ENCODE measurements around the gene ZIK1. TPM values are rescaled to one million over a fixed set of nuclear protein-coding genes. Genes with fewer than 3 reads are reported as not detected.

ZIK1 gene
- total and polyA plus RNA-seq, 2 of the 4 experiments (the other 2 are of a cell fraction): 4.1 to 11.8 TPM

GRCh38 chr19:57546513-57546912 is 37.4 kb upstream of the ZIK1 start:
- Histone ChIP-seq H4K8ac (ENCODE audit: low read depth in 2 of 2, low read length in 2 of 2) (no peak overlapping the region), H3K9ac (ENCODE audit: low read depth, low read length) (no peak overlapping the region), H3K14ac (replicated peaks; ENCODE audit: low read depth, low read length) (no peak overlapping the region), H4K20me1 (ENCODE audit: insufficient read depth, low read length) (peaks cover 4% of the 10 kb centered on the region; the same call in 1 of the 2 replicates), H3K79me1 (ENCODE audit: low read depth in 1 of 2, low read length in 2 of 2) (peaks cover 4 to 15% of the 10 kb centered on the region in 2 experiments; a peak in 3 of 4 replicates), H3K4me1 (ENCODE audit: control insufficient read depth, insufficient read depth, low read length) (no peaks in the 10 kb centered on the region), H3K4ac (ENCODE audit: low read depth, low read length) (no peak overlapping the region), H3K4me2 (ENCODE audit: low read depth, low read length) (no peak overlapping the region), H2BK120ac (ENCODE audit: low read depth, low read length) (no peak overlapping the region), H2BK15ac (ENCODE audit: low read depth, low read length) (no peak overlapping the region), H2AK9ac (replicated peaks; ENCODE audit: low read depth, low read length, poor library complexity) (no peak overlapping the region), H3K56ac (ENCODE audit: extremely low read depth, insufficient read depth, low read length) (no peak overlapping the region), H3K27me3 (ENCODE audit: control insufficient read depth, insufficient read depth, low read length) (no peaks in the 10 kb centered on the region), H3K23ac (ENCODE audit: low read depth, low read length) (no peak overlapping the region), H4K5ac (ENCODE audit: low read depth, low read length) (no peak overlapping the region), H3K4me3 (ENCODE audit: insufficient read depth, low read depth, low read length) (no peak overlapping the region), H3K9me1 (ENCODE audit: insufficient read depth, low read length) (no peaks in the 10 kb centered on the region), H4K91ac (ENCODE audit: insufficient read depth, low read depth, low read length) (no peak overlapping the region), H2AK5ac (ENCODE audit: low read depth, low read length) (no peak overlapping the region), H2BK5ac (ENCODE audit: low read depth, low read length, poor library complexity, severe bottlenecking) (no peak overlapping the region), H2AFZ (replicated peaks; ENCODE audit: low read length, poor library complexity) (no peak overlapping the region), H3K36me3 (ENCODE audit: control insufficient read depth, insufficient read depth, low read length) (peaks cover 67% of the 10 kb centered on the region), H3K18ac (ENCODE audit: low read depth, low read length) (no peak overlapping the region), H3K9me3 (ENCODE audit: control insufficient read depth, insufficient read depth, low read length) (peaks cover 74% of the 10 kb centered on the region), H2BK20ac (ENCODE audit: low read depth, low read length) (no peak overlapping the region), H3K27ac (ENCODE audit: insufficient read depth, low read length) (no peak overlapping the region)
- ChIA-PET POLR2A (ENCODE audit: unreplicated experiment) (no interaction called here), CTCF (no interaction called here)
- intact Hi-C loops (cut with micrococcal nuclease): no loop called here
- dilution Hi-C loops (cut with HindIII; ENCODE audit: low sequenced_read_pairs, unreplicated experiment): no loop called here
- ATAC-seq (ENCODE audit: low read depth) (no peak), DNase-seq (no peak)
- no CpG with 5 or more reads among the region's 1 CpG for WGBS, 2 experiments (ENCODE audit: extremely low coverage in 2 of 2, insufficient read length in 1 of 2)
- TF ChIP-seq, protein P1, sequence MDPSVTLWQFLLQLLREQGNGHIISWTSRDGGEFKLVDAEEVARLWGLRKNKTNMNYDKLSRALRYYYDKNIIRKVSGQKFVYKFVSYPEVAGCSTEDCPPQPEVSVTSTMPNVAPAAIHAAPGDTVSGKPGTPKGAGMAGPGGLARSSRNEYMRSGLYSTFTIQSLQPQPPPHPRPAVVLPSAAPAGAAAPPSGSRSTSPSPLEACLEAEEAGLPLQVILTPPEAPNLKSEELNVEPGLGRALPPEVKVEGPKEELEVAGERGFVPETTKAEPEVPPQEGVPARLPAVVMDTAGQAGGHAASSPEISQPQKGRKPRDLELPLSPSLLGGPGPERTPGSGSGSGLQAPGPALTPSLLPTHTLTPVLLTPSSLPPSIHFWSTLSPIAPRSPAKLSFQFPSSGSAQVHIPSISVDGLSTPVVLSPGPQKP (IDR thresholded peaks at IDR 0.05; ENCODE audit: borderline replicate concordance, low read depth, low read length): no peak
- TF ChIP-seq BHLHE40 (IDR thresholded peaks at IDR 0.05; ENCODE audit: low read depth, low read length): no peak
- no peak for TF ChIP-seq CHD1 (IDR thresholded peaks at IDR 0.05; ENCODE audit: low read depth, low read length)
- in situ Hi-C loops (cut with MboI; ENCODE audit: low sequenced_read_pairs): no loop called here
- BruUV-seq (replicated peaks): no TSS peak

Measured in IMR-90 (cell line).